ENCODE data around the gene MRPL4.

MRPL4 gene

DNA sequence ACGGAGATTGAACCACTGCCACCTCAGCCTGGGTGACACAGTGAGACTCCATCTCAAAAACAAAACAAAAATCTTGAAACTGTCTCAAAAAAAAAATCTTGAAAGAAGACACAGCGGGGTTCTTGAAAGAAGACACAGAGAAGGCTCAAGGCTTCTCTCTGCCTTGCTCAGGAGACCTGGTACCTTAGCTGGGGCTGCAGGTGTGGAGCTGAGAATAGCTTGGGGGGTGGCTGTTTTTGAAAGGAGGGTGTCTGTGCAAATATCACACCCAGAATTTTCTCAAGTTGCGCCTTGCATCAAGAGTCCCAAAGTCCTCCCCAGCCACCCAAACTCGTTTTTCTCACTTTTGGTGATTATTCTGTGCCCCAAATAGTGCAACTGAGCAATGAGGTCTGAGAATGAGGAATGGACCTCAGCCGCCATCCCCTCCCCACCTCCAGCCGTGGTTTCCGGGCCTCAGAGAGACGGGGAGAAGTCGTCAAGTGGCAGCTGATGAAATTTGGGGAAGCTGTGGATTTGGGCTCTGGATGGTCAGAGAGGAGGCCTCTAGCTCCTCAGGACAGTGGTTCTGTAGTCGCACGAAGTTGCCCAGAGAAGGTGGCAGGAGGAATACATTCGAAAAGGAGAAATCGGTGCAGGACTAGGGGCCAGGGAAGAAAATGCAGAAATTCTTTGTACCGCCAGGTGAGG, 29.7 kb upstream of the MRPL4 start:
- H3K4me1 ChIP-seq (ENCODE audit: insufficient read depth, low read length, poor library complexity, severe bottlenecking) = no peaks in the 10 kb centered on the region
- no peaks in the 10 kb centered on the region for H3K79me2 ChIP-seq (ENCODE audit: insufficient read depth, low read length)
- H3K9me3 ChIP-seq (ENCODE audit: insufficient read depth, low read depth, low read length) = no peaks in the 10 kb centered on the region
- H3K4me3 ChIP-seq (ENCODE audit: low read length, poor library complexity, severe bottlenecking) = no peak overlapping the region
- H3K9me2 ChIP-seq (replicated peaks; ENCODE audit: low read depth, low read length) = no peaks in the 10 kb centered on the region
- no peak for TF ChIP-seq EZH2phosphoT487 (IDR thresholded peaks at IDR 0.05; ENCODE audit: borderline replicate concordance)
- TF ChIP-seq, protein P1, sequence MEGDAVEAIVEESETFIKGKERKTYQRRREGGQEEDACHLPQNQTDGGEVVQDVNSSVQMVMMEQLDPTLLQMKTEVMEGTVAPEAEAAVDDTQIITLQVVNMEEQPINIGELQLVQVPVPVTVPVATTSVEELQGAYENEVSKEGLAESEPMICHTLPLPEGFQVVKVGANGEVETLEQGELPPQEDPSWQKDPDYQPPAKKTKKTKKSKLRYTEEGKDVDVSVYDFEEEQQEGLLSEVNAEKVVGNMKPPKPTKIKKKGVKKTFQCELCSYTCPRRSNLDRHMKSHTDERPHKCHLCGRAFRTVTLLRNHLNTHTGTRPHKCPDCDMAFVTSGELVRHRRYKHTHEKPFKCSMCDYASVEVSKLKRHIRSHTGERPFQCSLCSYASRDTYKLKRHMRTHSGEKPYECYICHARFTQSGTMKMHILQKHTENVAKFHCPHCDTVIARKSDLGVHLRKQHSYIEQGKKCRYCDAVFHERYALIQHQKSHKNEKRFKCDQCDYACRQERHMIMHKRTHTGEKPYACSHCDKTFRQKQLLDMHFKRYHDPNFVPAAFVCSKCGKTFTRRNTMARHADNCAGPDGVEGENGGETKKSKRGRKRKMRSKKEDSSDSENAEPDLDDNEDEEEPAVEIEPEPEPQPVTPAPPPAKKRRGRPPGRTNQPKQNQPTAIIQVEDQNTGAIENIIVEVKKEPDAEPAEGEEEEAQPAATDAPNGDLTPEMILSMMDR (conservative IDR thresholded peaks at IDR 0.05; ENCODE audit: low read length) = no peak
- H3K4me2 ChIP-seq (ENCODE audit: low read depth, low read length, poor library complexity, severe bottlenecking) = no peak overlapping the region
- H3F3A ChIP-seq (ENCODE audit: low read depth) = no peaks in the 10 kb centered on the region
- H3K27me3 ChIP-seq (ENCODE audit: insufficient read depth, low read length, poor library complexity, severe bottlenecking) = no peaks in the 10 kb centered on the region
- no peak overlapping the region for H3K9ac ChIP-seq (ENCODE audit: low read depth, low read length, poor library complexity, severe bottlenecking)
- no peak overlapping the region for H2AFZ ChIP-seq (ENCODE audit: low read length)
- no peaks in the 10 kb centered on the region for H3K36me3 ChIP-seq (ENCODE audit: insufficient read depth, low read length)
- no peaks in the 10 kb centered on the region for H4K20me1 ChIP-seq (ENCODE audit: insufficient read depth, low read length, poor library complexity, severe bottlenecking)

DNA sequence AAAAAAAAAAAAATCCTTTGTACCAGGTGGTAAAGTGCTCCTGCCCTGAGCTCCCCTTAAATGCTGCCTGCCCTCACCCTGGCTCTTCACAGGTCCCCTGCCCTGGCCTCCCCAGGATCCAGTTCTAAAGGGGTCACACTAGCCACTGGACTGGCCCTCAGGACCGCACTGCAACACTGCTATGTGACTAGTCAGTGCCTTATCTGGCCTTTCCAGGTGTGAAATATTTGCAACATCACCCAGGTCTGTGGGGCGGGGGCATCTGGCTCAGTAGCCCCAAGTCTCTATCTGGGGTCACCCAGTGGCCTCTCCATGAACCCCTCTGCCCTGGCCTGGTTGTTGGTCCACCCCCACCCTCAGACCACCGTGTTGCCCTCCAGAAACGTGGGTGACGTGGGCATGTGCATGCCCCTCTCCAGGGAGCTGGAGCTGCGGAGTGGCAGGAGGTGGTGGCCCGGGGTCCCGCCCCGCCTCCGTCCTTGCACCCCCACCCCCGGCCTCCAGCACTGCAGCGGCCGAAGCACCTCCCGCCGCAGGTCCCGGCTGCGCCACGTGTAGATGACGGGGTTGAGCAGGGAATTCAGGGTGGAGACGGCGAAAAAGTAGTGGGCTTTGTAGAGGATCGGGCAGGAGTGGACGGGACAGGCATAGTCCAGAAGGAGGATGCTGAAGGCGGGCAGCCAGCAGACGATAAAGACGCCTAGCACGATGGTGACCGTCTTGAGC, 28.4 kb upstream of the MRPL4 start:
- Histone ChIP-seq H3K9ac (ENCODE audit: low read depth, low read length, poor library complexity, severe bottlenecking) (no peak overlapping the region), H3K27me3 (ENCODE audit: insufficient read depth, low read length, poor library complexity, severe bottlenecking) (no peaks in the 10 kb centered on the region), H3K4me2 (ENCODE audit: low read depth, low read length, poor library complexity, severe bottlenecking) (no peak overlapping the region), H3K79me2 (ENCODE audit: insufficient read depth, low read length) (no peaks in the 10 kb centered on the region), H3F3A (ENCODE audit: low read depth) (no peaks in the 10 kb centered on the region), H3K36me3 (ENCODE audit: insufficient read depth, low read length) (no peaks in the 10 kb centered on the region), H3K4me3 (ENCODE audit: low read length, poor library complexity, severe bottlenecking) (no peak overlapping the region), H3K9me2 (replicated peaks; ENCODE audit: low read depth, low read length) (no peaks in the 10 kb centered on the region), H2AFZ (ENCODE audit: low read length) (no peak overlapping the region), H3K9me3 (ENCODE audit: insufficient read depth, low read depth, low read length) (no peaks in the 10 kb centered on the region), H4K20me1 (ENCODE audit: insufficient read depth, low read length, poor library complexity, severe bottlenecking) (no peaks in the 10 kb centered on the region), H3K4me1 (ENCODE audit: insufficient read depth, low read length, poor library complexity, severe bottlenecking) (peaks cover 2% of the 10 kb centered on the region)
- no peak for TF ChIP-seq EZH2phosphoT487 (IDR thresholded peaks at IDR 0.05; ENCODE audit: borderline replicate concordance)
- TF ChIP-seq, protein P1 (conservative IDR thresholded peaks at IDR 0.05; ENCODE audit: low read length) = no peak

DNA sequence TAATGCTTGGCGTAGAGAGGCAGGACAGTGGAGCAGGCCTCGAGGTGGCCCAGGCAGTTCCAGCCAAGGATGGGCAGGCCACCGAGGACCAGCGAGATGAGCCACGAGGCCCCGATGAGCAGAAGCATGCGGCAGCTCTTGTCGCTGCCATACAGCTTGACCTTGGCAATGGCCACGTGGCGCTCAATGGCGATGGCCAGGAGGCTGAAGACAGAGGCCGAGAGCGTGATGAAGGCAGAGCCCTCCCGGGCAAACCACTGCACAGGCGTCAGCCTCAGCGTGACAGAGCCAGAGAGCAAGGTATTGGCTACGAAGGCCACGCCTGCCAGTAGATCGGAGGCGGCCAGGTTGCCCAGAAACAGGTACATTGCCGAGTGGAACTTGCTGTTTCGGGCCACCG, 27.7 kb upstream of the MRPL4 start:
- Histone ChIP-seq H4K20me1 (ENCODE audit: insufficient read depth, low read length, poor library complexity, severe bottlenecking) (no peaks in the 10 kb centered on the region), H3K4me1 (ENCODE audit: insufficient read depth, low read length, poor library complexity, severe bottlenecking) (peaks cover 4% of the 10 kb centered on the region), H3K4me2 (ENCODE audit: low read depth, low read length, poor library complexity, severe bottlenecking) (no peak overlapping the region), H3K36me3 (ENCODE audit: insufficient read depth, low read length) (no peaks in the 10 kb centered on the region), H3K9me3 (ENCODE audit: insufficient read depth, low read depth, low read length) (no peaks in the 10 kb centered on the region), H3F3A (ENCODE audit: low read depth) (no peaks in the 10 kb centered on the region), H3K79me2 (ENCODE audit: insufficient read depth, low read length) (no peaks in the 10 kb centered on the region), H3K4me3 (ENCODE audit: low read length, poor library complexity, severe bottlenecking) (no peak overlapping the region), H2AFZ (ENCODE audit: low read length) (no peak overlapping the region), H3K9ac (ENCODE audit: low read depth, low read length, poor library complexity, severe bottlenecking) (no peak overlapping the region), H3K27me3 (ENCODE audit: insufficient read depth, low read length, poor library complexity, severe bottlenecking) (no peaks in the 10 kb centered on the region), H3K9me2 (replicated peaks; ENCODE audit: low read depth, low read length) (no peaks in the 10 kb centered on the region)
- TF ChIP-seq, protein P1 (conservative IDR thresholded peaks at IDR 0.05; ENCODE audit: low read length) = no peak
- no peak for TF ChIP-seq EZH2phosphoT487 (IDR thresholded peaks at IDR 0.05; ENCODE audit: borderline replicate concordance)
